ENCODE measurements around the gene LYRM4. TPM values are rescaled to one million over a fixed set of nuclear protein-coding genes. Genes with fewer than 3 reads are reported as not detected.

Gene LYRM4
- total RNA-seq, 1 experiment from 2014 or later: 44.3 TPM

DNA sequence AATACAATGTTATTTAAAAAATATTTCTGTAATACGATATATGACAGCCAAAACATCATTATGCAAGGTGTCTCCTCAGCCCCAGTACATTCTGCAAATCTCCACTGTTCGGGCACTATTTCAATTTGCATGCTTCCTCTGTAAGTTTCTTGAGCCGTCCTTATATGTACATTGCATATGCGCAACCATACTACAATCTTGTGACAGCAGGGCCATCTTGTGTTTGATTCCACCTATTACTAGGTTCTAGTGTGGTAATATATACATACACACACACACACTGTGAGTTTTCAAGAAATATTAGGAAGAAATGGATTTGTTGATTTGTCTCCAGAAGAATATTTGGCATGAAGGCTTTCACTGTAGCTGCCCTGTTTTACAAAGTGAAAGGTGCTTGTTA is 9.8 kb downstream of the LYRM4 start:
- Histone ChIP-seq H3K9ac (ENCODE audit: extremely low read depth, insufficient read length, low read length) (no peak overlapping the region), H3K23me2 (ENCODE audit: insufficient read length, low read depth, low read length, poor library complexity, severe bottlenecking) (no peaks in the 10 kb centered on the region), H2BK12ac (ENCODE audit: insufficient read length, low read depth, low read length) (no peak overlapping the region), H2BK15ac (ENCODE audit: low read depth, low read length) (no peak overlapping the region), H2AFZ (ENCODE audit: low read length) (no peak overlapping the region), H2BK20ac (ENCODE audit: low read depth, low read length, poor library complexity, severe bottlenecking) (no peak overlapping the region), H3K23ac (ENCODE audit: insufficient read length, low read depth, low read length) (no peak overlapping the region), H3K79me1 (ENCODE audit: insufficient read depth, low read depth, low read length, poor library complexity, severe bottlenecking) (peaks cover 4% of the 10 kb centered on the region), H2BK5ac (ENCODE audit: insufficient read length, low read length) (no peak overlapping the region), H3K14ac (ENCODE audit: insufficient read depth, low read length) (no peak overlapping the region), H3K4me2 (ENCODE audit: insufficient read depth, insufficient read length, low read length) (no peak overlapping the region), H3K4ac (ENCODE audit: low read depth, low read length) (no peak overlapping the region), H4K20me1 (ENCODE audit: control insufficient read depth, insufficient read depth, insufficient read length) (no peaks in the 10 kb centered on the region), H4K8ac (replicated peaks; ENCODE audit: insufficient read length, low read depth, low read length) (no peak overlapping the region), H3K18ac (ENCODE audit: insufficient read length, low read depth, low read length) (no peak overlapping the region), H3K27me3 (ENCODE audit: insufficient read depth, low read length) (no peaks in the 10 kb centered on the region), H3K9me3 (ENCODE audit: control insufficient read depth, low read depth, low read length) (no peaks in the 10 kb centered on the region), H2BK120ac (ENCODE audit: low read depth, low read length, poor library complexity, severe bottlenecking) (no peak overlapping the region), H4K5ac (ENCODE audit: insufficient read length, low read depth, low read length) (no peak overlapping the region), H3K79me2 (ENCODE audit: insufficient read depth, low read length) (no peaks in the 10 kb centered on the region; the same call in 1 of the 2 replicates), H3T11ph (ENCODE audit: low read length) (no peak overlapping the region), H4K91ac (ENCODE audit: insufficient read length, low read depth, low read length) (no peak overlapping the region), H3K56ac (ENCODE audit: insufficient read length, low read depth, low read length) (no peak overlapping the region), H3K27ac (ENCODE audit: insufficient read length, low read depth, low read length) (no peak overlapping the region), H2AK5ac (ENCODE audit: insufficient read length, low read length) (no peak overlapping the region), H3K4me1 (ENCODE audit: insufficient read depth, low read length) (no peaks in the 10 kb centered on the region)
- WGBS (ENCODE audit: extremely low coverage, insufficient read length, low lambda C conversion rate): no CpG with 5 or more reads among the region's 4 CpGs
- H3K4me3 Mint-ChIP-seq: no peak overlapping the region
- peaks cover 24 to 29% (median 25%) of the 10 kb centered on the region in 3 experiments for H3K36me3 Mint-ChIP-seq (ENCODE audit: insufficient read depth in 1 of 3, low read depth in 3 of 3)
- peaks cover 0 to 4% of the 10 kb centered on the region in 2 experiments; a peak in 2 of 5 replicates for H3K9me3 Mint-ChIP-seq
- no peaks in the 10 kb centered on the region for H3K27me3 Mint-ChIP-seq (ENCODE audit: low read depth)
- no peak overlapping the region for H3K27ac Mint-ChIP-seq
- TF ChIP-seq CTCF (conservative IDR thresholded peaks at IDR 0.05): no peak
- H3K4me1 Mint-ChIP-seq: peaks cover 0 to 3% of the 10 kb centered on the region in 2 experiments; a peak in 1 of 4 replicates
- no peak for DNase-seq

All from H9 (cell line).